ENCODE results near the gene PTPRT. TPM values are rescaled to one million over a fixed set of nuclear protein-coding genes. Genes with fewer than 3 reads are reported as not detected.

PTPRT gene
- polyA plus RNA-seq, 3 donors: not detected

DNA sequence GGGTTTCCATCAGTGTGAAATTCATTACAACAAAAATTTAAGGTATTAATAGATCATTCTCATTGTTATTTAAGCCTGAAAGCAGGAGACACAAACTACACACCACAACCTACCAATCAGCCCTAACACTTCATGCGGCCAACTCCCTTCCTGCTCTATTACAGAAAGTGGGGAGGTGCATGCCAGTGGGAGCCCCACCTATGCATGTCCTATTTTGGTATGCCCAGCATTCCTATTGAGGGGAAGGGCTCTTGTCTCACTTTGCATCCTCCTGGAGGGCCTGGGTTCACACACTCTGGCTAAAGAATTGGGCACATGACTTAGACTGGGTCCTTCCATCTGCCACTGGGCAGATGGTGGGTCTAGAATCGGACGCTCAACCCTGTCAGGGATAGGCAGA, 450.0 kb downstream of the PTPRT start:
- Histone ChIP-seq H3K27ac (ENCODE audit: low read depth in 1 of 2, low read length in 2 of 2) (no peak overlapping the region), H3K4me1 (ENCODE audit: control insufficient read depth in 1 of 2, insufficient read depth in 2 of 2, low read length in 2 of 2) (no peaks in the 10 kb centered on the region), H3K79me2 (ENCODE audit: insufficient read depth, low read length) (no peaks in the 10 kb centered on the region), H3K36me3 (replicated peaks in 1 of 2; ENCODE audit: control insufficient read depth in 1 of 2, insufficient read depth in 2 of 2, low read length in 2 of 2) (no peaks in the 10 kb centered on the region), H2AFZ (ENCODE audit: insufficient read depth, low read depth, low read length, poor library complexity, severe bottlenecking) (no peak overlapping the region), H3K9ac (ENCODE audit: insufficient read depth, low read length, poor library complexity, severe bottlenecking) (no peak overlapping the region), H3K4me2 (replicated peaks; ENCODE audit: extremely low read depth, low read length, poor library complexity, severe bottlenecking) (no peak overlapping the region), H3K4me3 (replicated peaks in 1 of 3; ENCODE audit: low read depth in 2 of 3, low read length in 3 of 3) (no peak overlapping the region), H4K20me1 (ENCODE audit: insufficient read depth, low read length) (no peaks in the 10 kb centered on the region), H3K27me3 (ENCODE audit: control insufficient read depth in 2 of 2, insufficient read depth in 2 of 2, low read length in 2 of 2) (no peaks in the 10 kb centered on the region), H3K9me3 (replicated peaks in 1 of 2; ENCODE audit: control insufficient read depth in 1 of 2, insufficient read depth in 1 of 2, low read length in 2 of 2) (peaks cover 27 to 29% of the 10 kb centered on the region in 2 donors)
- no peaks in the 10 kb centered on the region for H3K4me1 Mint-ChIP-seq
- intact Hi-C loops (cut with micrococcal nuclease): no loop called here
- WGBS (ENCODE audit: insufficient coverage): 100% methylated on average over 2 of the region's 3 CpGs
- TF ChIP-seq, protein P1, sequence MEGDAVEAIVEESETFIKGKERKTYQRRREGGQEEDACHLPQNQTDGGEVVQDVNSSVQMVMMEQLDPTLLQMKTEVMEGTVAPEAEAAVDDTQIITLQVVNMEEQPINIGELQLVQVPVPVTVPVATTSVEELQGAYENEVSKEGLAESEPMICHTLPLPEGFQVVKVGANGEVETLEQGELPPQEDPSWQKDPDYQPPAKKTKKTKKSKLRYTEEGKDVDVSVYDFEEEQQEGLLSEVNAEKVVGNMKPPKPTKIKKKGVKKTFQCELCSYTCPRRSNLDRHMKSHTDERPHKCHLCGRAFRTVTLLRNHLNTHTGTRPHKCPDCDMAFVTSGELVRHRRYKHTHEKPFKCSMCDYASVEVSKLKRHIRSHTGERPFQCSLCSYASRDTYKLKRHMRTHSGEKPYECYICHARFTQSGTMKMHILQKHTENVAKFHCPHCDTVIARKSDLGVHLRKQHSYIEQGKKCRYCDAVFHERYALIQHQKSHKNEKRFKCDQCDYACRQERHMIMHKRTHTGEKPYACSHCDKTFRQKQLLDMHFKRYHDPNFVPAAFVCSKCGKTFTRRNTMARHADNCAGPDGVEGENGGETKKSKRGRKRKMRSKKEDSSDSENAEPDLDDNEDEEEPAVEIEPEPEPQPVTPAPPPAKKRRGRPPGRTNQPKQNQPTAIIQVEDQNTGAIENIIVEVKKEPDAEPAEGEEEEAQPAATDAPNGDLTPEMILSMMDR (IDR thresholded peaks at IDR 0.05): no peak
- peaks cover 10 to 37% (median 24%) of the 10 kb centered on the region in 7 donors for H3K9me3 Mint-ChIP-seq
- no peaks in the 10 kb centered on the region for H3K27me3 Mint-ChIP-seq (ENCODE audit: low read depth in 3 of 3)
- H3K4me3 Mint-ChIP-seq: no peak overlapping the region
- DNase-seq: no peak
- no peaks in the 10 kb centered on the region for H3K36me3 Mint-ChIP-seq
- H3K27ac Mint-ChIP-seq: no peak overlapping the region

DNA sequence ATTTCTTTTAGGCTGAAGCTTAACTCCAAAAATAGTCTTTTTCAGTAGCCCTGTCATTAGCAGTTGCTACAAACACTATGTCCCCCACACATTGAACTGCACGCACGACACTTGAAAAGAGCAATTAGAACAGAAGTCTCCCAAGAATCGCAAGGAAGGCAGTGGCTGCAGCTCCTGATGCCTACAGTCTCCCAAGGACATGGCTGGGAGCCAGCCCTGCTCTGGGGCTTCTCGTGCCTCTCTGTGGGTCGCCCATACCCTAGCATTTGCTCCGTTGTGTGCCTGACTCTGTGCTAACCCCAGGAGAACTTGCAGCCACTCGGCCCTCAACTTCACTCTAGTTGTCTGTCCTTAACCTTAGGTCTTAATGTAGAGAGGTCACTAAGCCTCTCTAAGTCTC, 454.2 kb downstream of the PTPRT start:
- Histone ChIP-seq H3K36me3 (replicated peaks in 1 of 2; ENCODE audit: control insufficient read depth in 1 of 2, insufficient read depth in 2 of 2, low read length in 2 of 2) (no peaks in the 10 kb centered on the region), H3K27me3 (ENCODE audit: control insufficient read depth in 2 of 2, insufficient read depth in 2 of 2, low read length in 2 of 2) (no peaks in the 10 kb centered on the region), H3K4me2 (replicated peaks; ENCODE audit: extremely low read depth, low read length, poor library complexity, severe bottlenecking) (no peak overlapping the region), H3K9me3 (replicated peaks in 1 of 2; ENCODE audit: control insufficient read depth in 1 of 2, insufficient read depth in 1 of 2, low read length in 2 of 2) (peaks cover 13 to 16% of the 10 kb centered on the region in 2 donors), H3K9ac (ENCODE audit: insufficient read depth, low read length, poor library complexity, severe bottlenecking) (no peak overlapping the region), H3K4me1 (ENCODE audit: control insufficient read depth in 1 of 2, insufficient read depth in 2 of 2, low read length in 2 of 2) (no peaks in the 10 kb centered on the region), H4K20me1 (ENCODE audit: insufficient read depth, low read length) (no peaks in the 10 kb centered on the region), H2AFZ (ENCODE audit: insufficient read depth, low read depth, low read length, poor library complexity, severe bottlenecking) (no peak overlapping the region), H3K79me2 (ENCODE audit: insufficient read depth, low read length) (no peaks in the 10 kb centered on the region), H3K27ac (ENCODE audit: low read depth in 1 of 2, low read length in 2 of 2) (no peak overlapping the region), H3K4me3 (replicated peaks in 1 of 3; ENCODE audit: low read depth in 2 of 3, low read length in 3 of 3) (no peak overlapping the region)
- Mint-ChIP-seq H3K27me3 (ENCODE audit: low read depth in 3 of 3) (no peaks in the 10 kb centered on the region), H3K4me1 (no peaks in the 10 kb centered on the region), H3K36me3 (no peaks in the 10 kb centered on the region), H3K27ac (no peak overlapping the region), H3K9me3 (peaks cover 7 to 22% (median 18%) of the 10 kb centered on the region in 7 donors), H3K4me3 (no peak overlapping the region)
- TF ChIP-seq, protein P1 (IDR thresholded peaks at IDR 0.05): no peak
- 89% methylated on average over 6 of the region's 7 CpGs for WGBS (ENCODE audit: insufficient coverage)
- intact Hi-C loops (cut with micrococcal nuclease): no loop called here
- no peak for DNase-seq

Data from CD14-positive monocyte (primary cell).